Right lobe of liver (tissue), 6 donors: ENCODE data around the gene ZNF785. TPM values are rescaled to one million over a fixed set of nuclear protein-coding genes. Genes with fewer than 3 reads are reported as not detected.

Source experiments
- ATAC-seq, 4 donors: fragments of 200-7000 bp; cut with Tn5 transposase; one replicate each; pipeline ENCODE4 v1.9.1; 2020; ENCODE audit warnings: mild to moderate bottlenecking in 4 of 4, moderate library complexity in 4 of 4
- DNase-seq, 3 donors: peaks; one replicate each; pipeline ENCODE4 v3.0.0-alpha.2; 2020
- H3K27ac ChIP-seq, 3 donors: fragments of 200-600 bp; one replicate each; pipeline ENCODE4 v1.8.0; 2022
- H3K27me3 ChIP-seq, 2 donors: fragments of 200-600 bp; one replicate each; pipeline ENCODE4 v1.8.0; 2022
- H3K36me3 ChIP-seq, 4 donors: fragments of 200-600 bp; sonication (generic) in 1 of 4; one replicate each; pipeline versions ENCODE4 v1.5.1 to v1.8.0; 2017 to 2022; ENCODE audit warnings: control low read depth in 1 of 4
- H3K4me1 ChIP-seq, 4 donors: fragments of 200-600 bp; sonication (generic) in 1 of 4; one replicate each; pipeline versions ENCODE4 v1.5.1 to v1.8.0; 2017 to 2022; ENCODE audit warnings: control low read depth in 1 of 4
- H3K4me3 ChIP-seq, 3 donors: fragments of 200-600 bp; one replicate each; pipeline ENCODE4 v1.8.0; 2022
- H3K9me3 ChIP-seq, 4 donors: fragments of 200-600 bp; sonication (generic) in 1 of 4; one replicate each; pipeline versions ENCODE4 v1.5.1 to v1.8.0; 2017 to 2022; ENCODE audit warnings: control low read depth in 1 of 4
- CTCF ChIP-seq, 4 donors: fragments of 200-600 bp in 3 of 4; fragments of 450-650 bp in 1 of 4; IDR thresholded peaks; one replicate each; pipeline versions ENCODE4 v1.5.1 to v1.8.0; 2016 to 2022; ENCODE audit warnings: antibody characterized with exemption in 4 of 4, mild to moderate bottlenecking in 2 of 4
- POLR2A ChIP-seq: fragments of 450-650 bp; IDR thresholded peaks from one replicate; pipeline ENCODE4 v1.6.1; 2017; ENCODE audit warnings: antibody characterized with exemption, mild to moderate bottlenecking
- WGBS: methylation state at CpG from one replicate; pipeline ENCODE4 v1.1.6; 2018; ENCODE audit warnings: low coverage, low lambda C conversion rate; ENCODE audit not compliant: insufficient coverage; ENCODE audit errors: missing lambda C conversion rate; 5-methylcytosine and 5-hydroxymethylcytosine counted together
- intact Hi-C, 2 donors: fragments of 100-400 bp; cut with DNase I; formaldehyde crosslinking; loops; one replicate each; pipeline versions ENCODE4 v1.11.2 to v1.14.1; 2022
- total RNA-seq, 6 experiments: library from RNA; depleted of rRNA in 2 of 6; stranded (reverse); fragments of >200 nt in 2 of 6; fragmentation: NEBNext Ultra II Directional in 3 of 6; extraction: Animal tissue kit (Norgen Biotek cat#: 25700) in 3 of 6; gene quantifications; one replicate each; pipeline versions ENCODE4 v1.1.0 to v1.2.4, GENCODE V29; 2016 to 2023
- donor health status: DM: no; HTN: yes; CAD: no.
- donor health status: DM: no; HTN: no; CAD: no.
- donor health status: DM: no; HTN: no; CAD: no.
- donor health status: DM: no; HTN: yes; CAD: no.
- donor health status: DM: no; HTN: yes; CAD: no.

Gene ZNF785
- total RNA-seq, 6 experiments from 2014 or later, result 2.4 to 6.5 (median 5.6) TPM

- 3% methylated on average over 18 of the region's 18 CpGs for WGBS
- intact Hi-C loops, result no loop called here
- DNase-seq (no peak), ATAC-seq (peak in 3 of 4 donors; percentile 4 to 9 (median 5))
- no peak for TF ChIP-seq POLR2A
- no peak for TF ChIP-seq CTCF (IDR thresholded peaks at IDR 0.05)
- no peaks in the 10 kb centered on the region for H3K27me3 ChIP-seq
- peak overlapping the region; percentile 91 to 98 (median 95) for H3K27ac ChIP-seq
- peak overlapping the region; percentile 86 to 89 (median 87) for H3K4me3 ChIP-seq
- H3K9me3 ChIP-seq, result no peaks in the 10 kb centered on the region
- peaks cover 0 to 23% (median 6%) of the 10 kb centered on the region in 4 donors for H3K4me1 ChIP-seq
- peaks cover 0 to 16% (median 0%) of the 10 kb centered on the region in 4 donors for H3K36me3 ChIP-seq
Measured at GRCh38 chr16:30535106-30535776, 50.3 kb downstream of the ZNF785 start.

GRCh38 chr16:30534368-30535105 is 51.0 kb downstream of the ZNF785 start, which contains the start of gene ZNF747:
ZNF747 (minus strand) TSS chr16:30534858; CDS start chr16:30534679, 179 bp downstream.
- peak; percentile 86 to 88 (median 88) for ATAC-seq
- H3K27me3 ChIP-seq, result no peaks in the 10 kb centered on the region
- H3K9me3 ChIP-seq, result no peaks in the 10 kb centered on the region
- H3K36me3 ChIP-seq, result peaks cover 0 to 16% (median 0%) of the 10 kb centered on the region in 4 donors
- TF ChIP-seq POLR2A, result peak; percentile 69
- TF ChIP-seq CTCF (IDR thresholded peaks at IDR 0.05), result peak in 1 of 4 donors; percentile 10
- DNase-seq, result peak; percentile 94 to 95 (median 95)
- peaks cover 0 to 23% (median 6%) of the 10 kb centered on the region in 4 donors for H3K4me1 ChIP-seq
- 0% methylated on average over 10 of the region's 70 CpGs for WGBS
- intact Hi-C loops, result no loop called here
- H3K27ac ChIP-seq, result peak within 1 kb of the TSS; percentile 91 to 98 (median 95)
- H3K4me3 ChIP-seq, result peak within 1 kb of the TSS; percentile 86 to 89 (median 87)

- no peaks in the 10 kb centered on the region for H3K9me3 ChIP-seq
- 7% methylated on average over 21 of the region's 29 CpGs for WGBS
- peak overlapping the region; percentile 86 to 89 (median 87) for H3K4me3 ChIP-seq
- H3K4me1 ChIP-seq, result peaks cover 0 to 23% (median 6%) of the 10 kb centered on the region in 4 donors
- ATAC-seq (peak; percentile 0 to 5 (median 0)), DNase-seq (no peak)
- TF ChIP-seq CTCF (IDR thresholded peaks at IDR 0.05) (no peak), POLR2A (no peak)
- H3K27ac ChIP-seq, result peak overlapping the region; percentile 91 to 98 (median 95)
- H3K36me3 ChIP-seq, result peaks cover 0 to 16% (median 0%) of the 10 kb centered on the region in 4 donors
- intact Hi-C loops, result no loop called here
- H3K27me3 ChIP-seq, result no peaks in the 10 kb centered on the region
Measured at GRCh38 chr16:30533748-30534367, 51.6 kb downstream of the ZNF785 start.

GRCh38 chr16:30533146-30533522 is 52.4 kb downstream of the ZNF785 start:
- WGBS, result 32% methylated on average over 8 of the region's 11 CpGs
- no peaks in the 10 kb centered on the region for H3K9me3 ChIP-seq
- TF ChIP-seq POLR2A, result no peak
- no peak for TF ChIP-seq CTCF (IDR thresholded peaks at IDR 0.05)
- peak overlapping the region; percentile 86 to 89 (median 87) for H3K4me3 ChIP-seq
- H3K36me3 ChIP-seq, result peaks cover 0 to 16% (median 0%) of the 10 kb centered on the region in 4 donors
- intact Hi-C loops, result no loop called here
- peak overlapping the region in 2 of 3 donors; percentile 91 to 98 for H3K27ac ChIP-seq
- H3K27me3 ChIP-seq, result no peaks in the 10 kb centered on the region
- ATAC-seq (no peak), DNase-seq (peak in 2 of 3 donors; percentile 55 to 61)
- H3K4me1 ChIP-seq, result peaks cover 0 to 23% (median 6%) of the 10 kb centered on the region in 4 donors
